HepG2 (cell line): ENCODE data around the gene BCL2L11. TPM values are rescaled to one million over a fixed set of nuclear protein-coding genes. Genes with fewer than 3 reads are reported as not detected.

Experiments
- ATAC-seq: fragments of 200-7000 bp; cut with Tn5 transposase; 3 replicates; pipeline ENCODE4 v1.9.1; 2020; ENCODE audit warnings: mild to moderate bottlenecking, moderate library complexity
- BruUV-seq: library from RNA; stranded (reverse); fragments of 400-500 nt; replicated peaks from 2 replicates; lab custom pipeline; 2021; lab: Mats Ljungman, UMichigan
- CTCF ChIA-PET: fragments of 300-600 bp; formaldehyde crosslinking; extraction: SDS; loops from one replicate; lab custom pipeline; 2021; ENCODE audit warnings: low total read pairs, inconsistent platforms, low intra/inter-chr PET ratio; lab: Yijun Ruan, JAX
- POLR2A ChIA-PET: fragments of 350-600 bp; sonication (Branson Sonifier 250); formaldehyde crosslinking; loops from one replicate; lab custom pipeline; 2020; ENCODE audit warnings: antibody characterized with exemption, inconsistent platforms; lab: Yijun Ruan, JAX
- DNase-seq: peaks from one replicate; pipeline ENCODE4 v3.0.0-alpha.2; 2015; ENCODE audit warnings: low spot score
- FAIRE-seq: peaks from 3 replicates; lab custom pipeline; 2011; peaks lifted over from hg19 to GRCh38; lab: Jason Lieb, UNC
- H2AFZ ChIP-seq: one replicate; pipeline ENCODE4 v1.6.1; 2011; ENCODE audit warnings: low read length, inconsistent platforms
- H3K27ac ChIP-seq: fragments of 300-600 bp; 3 replicates; pipeline ENCODE4 v1.8.0; 2011; ENCODE audit warnings: mixed run types, mild to moderate bottlenecking, mixed read lengths, low read length, inconsistent platforms; ENCODE audit not compliant: insufficient read depth; ENCODE audit errors: extremely low read length
- H3K27me3 ChIP-seq, 2 experiments: fragments of 200-600 bp in 1 of 2; 2 replicates in 1 of 2; 3 replicates in 1 of 2; pipeline versions ENCODE4 v1.6.0 to v1.8.0; 2011; ENCODE audit warnings: low read length in 2 of 2, mild to moderate bottlenecking in 2 of 2, moderate library complexity in 2 of 2, inconsistent platforms in 1 of 2; ENCODE audit not compliant: insufficient read depth in 2 of 2, control insufficient read depth in 1 of 2
- H3K36me3 ChIP-seq, 2 experiments: fragments of 200-600 bp in 1 of 2; replicated peaks in 1 of 2; 2 replicates in 1 of 2; 3 replicates in 1 of 2; pipeline versions ENCODE4 v1.5.1 to v1.8.0; 2011; ENCODE audit warnings: low read length in 2 of 2, inconsistent platforms in 1 of 2; ENCODE audit not compliant: insufficient read depth in 2 of 2, control insufficient read depth in 1 of 2
- H3K4me1 ChIP-seq: 2 replicates; pipeline ENCODE4 v1.5.1; 2012; ENCODE audit warnings: low read length, inconsistent platforms; ENCODE audit not compliant: insufficient read depth
- H3K4me2 ChIP-seq: 2 replicates; pipeline ENCODE4 v1.6.0; 2011; ENCODE audit warnings: low read depth, low read length, inconsistent platforms
- H3K4me3 ChIP-seq, 3 experiments: fragments of 200-600 bp in 1 of 3; sonication (generic), shearing (Covaris generic) in 1 of 3; replicated peaks in 1 of 3; 2 replicates each; pipeline ENCODE4 v1.5.1; 2011 to 2016; ENCODE audit warnings: low read length in 3 of 3, inconsistent platforms in 2 of 3, low read depth in 2 of 3, mild to moderate bottlenecking in 2 of 3, control low read depth in 1 of 3, mixed read lengths in 1 of 3; ENCODE audit not compliant: insufficient read depth in 1 of 3
- H3K79me2 ChIP-seq: one replicate; pipeline ENCODE4 v1.6.1; 2011; ENCODE audit warnings: low read length, inconsistent platforms; ENCODE audit not compliant: insufficient read depth
- H3K9ac ChIP-seq: 2 replicates; pipeline ENCODE4 v1.6.0; 2011; ENCODE audit warnings: mild to moderate bottlenecking, low read depth, low read length, inconsistent platforms; ENCODE audit not compliant: insufficient read depth
- H3K9me3 ChIP-seq: 2 replicates; pipeline ENCODE4 v1.5.1; 2012; ENCODE audit warnings: mild to moderate bottlenecking, low read length
- H4K20me1 ChIP-seq: 2 replicates; pipeline ENCODE4 v1.6.0; 2011; ENCODE audit warnings: inconsistent platforms, mild to moderate bottlenecking, low read length, moderate library complexity; ENCODE audit not compliant: insufficient read depth
- CREB1 ChIP-seq, 2 experiments: fragments of 450-650 bp in 1 of 2; IDR thresholded peaks; 2 replicates each; pipeline ENCODE4 v1.6.1; 2016 to 2017; ENCODE audit warnings: control low read depth in 1 of 2, mild to moderate bottlenecking in 1 of 2, missing compliant biosample characterization in 1 of 2, missing genetic modification characterization in 1 of 2
- ELF1 ChIP-seq: sonication (generic); formaldehyde crosslinking; IDR thresholded peaks from 2 replicates; pipeline ENCODE4 v1.4.0; 2020; ENCODE audit warnings: missing genetic modification reagents
- ELF3 ChIP-seq: IDR thresholded peaks from 2 replicates; pipeline ENCODE4 v1.6.1; 2016; ENCODE audit warnings: missing genetic modification reagents, missing compliant biosample characterization
- FOXA1 ChIP-seq, 2 experiments: fragments of 450-650 bp in 1 of 2; sonication (generic) in 1 of 2; formaldehyde crosslinking in 1 of 2; IDR thresholded peaks; 2 replicates each; pipeline versions ENCODE4 v1.4.0 to v1.6.1; 2016 to 2020; ENCODE audit warnings: missing genetic modification reagents in 1 of 2
- HNF4A ChIP-seq: sonication (generic); formaldehyde crosslinking; IDR thresholded peaks from 2 replicates; pipeline ENCODE4 v1.4.0; 2020; ENCODE audit warnings: missing genetic modification reagents
- KDM4B ChIP-seq: sonication (generic); formaldehyde crosslinking; IDR thresholded peaks from 2 replicates; pipeline ENCODE4 v1.4.0; 2020; ENCODE audit warnings: missing genetic modification reagents
- KLF11 ChIP-seq: IDR thresholded peaks from 2 replicates; pipeline ENCODE4 v1.6.1; 2016; ENCODE audit warnings: missing compliant biosample characterization
- MXD4 ChIP-seq: IDR thresholded peaks from 2 replicates; pipeline ENCODE4 v1.6.1; 2016; ENCODE audit warnings: mild to moderate bottlenecking, missing biosample characterization, missing genetic modification reagents
- PRPF4 ChIP-seq: fragments of 200-400 bp; formaldehyde crosslinking; IDR thresholded peaks from 2 replicates; pipeline ENCODE4 v1.6.1; 2016; ENCODE audit warnings: low read length, low read depth; ENCODE audit not compliant: poor library complexity, severe bottlenecking
- THYN1 ChIP-seq: sonication (generic); formaldehyde crosslinking; IDR thresholded peaks from 2 replicates; pipeline ENCODE4 v1.8.1; 2023; ENCODE audit warnings: low read depth, mild to moderate bottlenecking, moderate library complexity, missing genetic modification reagents, borderline replicate concordance
- WGBS: methylation state at CpG from one replicate; pipeline ENCODE4 v1.1.6; 2017; ENCODE audit warnings: low lambda C conversion rate; 5-methylcytosine and 5-hydroxymethylcytosine counted together
- in situ Hi-C: cut with HindIII; loops from 2 replicates; pipeline ENCODE4 v1.10.0; 2017; ENCODE audit warnings: low pct_unique_long_range_greater_than_20kb; ENCODE audit not compliant: extremely low pct_ligation_motif_present
- intact Hi-C: fragments of 100-400 bp; cut with micrococcal nuclease; formaldehyde crosslinking; loops from one replicate; pipeline ENCODE4 v1.10.0; 2022; ENCODE audit not compliant: unreplicated experiment
- polyA plus RNA-seq, 8 experiments: library from polyadenylated mRNA; depleted of rRNA in 3 of 8; stranded (reverse) in 7 of 8; unstranded in 1 of 8; fragments of >200 nt; fragmentation: Illumina TruSeq in 4 of 8; extraction: Trizol in 4 of 8; gene quantifications; 2 replicates each; pipeline versions ENCODE4 v1.2.1 to v1.2.3, GENCODE V29; 2011 to 2016; ENCODE audit warnings: low read depth in 4 of 8, missing spikeins in 1 of 8, mixed read lengths in 1 of 8; ENCODE audit not compliant: insufficient read depth in 1 of 8
- total RNA-seq, 5 experiments: library from RNA; depleted of rRNA; stranded (reverse); fragments of >200 nt; fragmentation: Illumina TruSeq; extraction: Trizol; gene quantifications; 2 replicates each; pipeline ENCODE4 v1.2.3, GENCODE V29; 2016; ENCODE audit warnings: low read depth in 1 of 5
- TF ChIP-seq, protein P1 (sequence below), 2 experiments: sonication (generic) in 1 of 2; formaldehyde crosslinking in 1 of 2; IDR thresholded peaks; 2 replicates each; pipeline versions ENCODE4 v1.4.0 to v1.6.1; 2018 to 2020; ENCODE audit warnings: missing genetic modification reagents in 2 of 2, borderline replicate concordance in 1 of 2, low read depth in 1 of 2, mild to moderate bottlenecking in 1 of 2, missing biosample characterization in 1 of 2
- TF ChIP-seq, protein P2 (sequence below): IDR thresholded peaks from 2 replicates; pipeline ENCODE4 v1.6.1; 2016; ENCODE audit warnings: low read depth, borderline replicate concordance
- TF ChIP-seq, protein P3 (sequence below): sonication (generic); formaldehyde crosslinking; IDR thresholded peaks from 2 replicates; pipeline ENCODE4 v1.5.1; 2020; ENCODE audit warnings: missing genetic modification reagents, mild to moderate bottlenecking, borderline replicate concordance
- TF ChIP-seq, protein P4 (sequence below): sonication (generic); formaldehyde crosslinking; IDR thresholded peaks from 2 replicates; pipeline ENCODE4 v1.5.0; 2020; ENCODE audit warnings: missing genetic modification reagents

Gene BCL2L11
- total and polyA plus RNA-seq, 2 of the 13 experiments (the other 11 are each of a cell fraction or from before 2014, with no cell fraction given), result 6.1 to 9.7 TPM

DNA sequence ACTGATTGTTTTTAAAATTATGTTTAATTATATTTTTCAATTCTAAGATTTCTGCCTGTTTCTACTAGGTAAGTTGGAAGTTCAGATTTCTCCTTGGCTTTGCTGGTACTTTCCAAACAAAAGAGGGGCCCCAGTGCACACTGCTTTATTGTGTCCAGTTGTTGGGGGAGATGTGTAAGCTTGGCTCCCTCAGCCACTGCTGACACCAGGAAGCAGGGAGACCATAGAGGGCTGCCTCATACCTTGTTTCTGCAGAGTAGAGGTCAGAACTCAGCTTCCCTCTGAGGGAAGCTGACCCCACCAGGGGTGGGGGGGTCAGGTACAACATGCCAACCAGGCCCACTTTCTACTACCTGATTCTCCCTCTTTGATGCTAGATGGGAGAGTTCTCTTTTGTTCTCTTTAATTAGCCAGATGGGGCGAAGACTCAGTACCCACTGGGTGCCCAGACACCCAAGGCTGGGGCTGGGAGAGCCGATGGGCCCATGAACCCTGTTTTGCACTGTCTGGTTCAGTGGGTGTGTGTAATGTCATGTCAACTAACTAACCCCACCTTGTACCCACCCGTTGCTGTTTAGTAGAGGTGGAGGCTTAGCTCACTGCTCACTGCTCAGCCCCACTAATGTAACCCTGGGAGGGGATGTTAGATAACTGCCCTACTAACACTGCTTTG lies 14.7 kb downstream of the BCL2L11 start:
- H4K20me1 ChIP-seq, result peaks cover 5% of the 10 kb centered on the region; the same call in 1 of the 2 replicates
- no peaks in the 10 kb centered on the region for H3K9me3 ChIP-seq
- CTCF ChIA-PET, result interaction anchor here (1.8 kb wide), 1 partner anchor 18 kb away, joined by 9 read pairs; no protein-coding TSS in a partner anchor
- DNase-seq (peak; percentile 59), FAIRE-seq (peak; percentile 34), ATAC-seq (peak; percentile 73)
- H3K36me3 ChIP-seq, result peaks cover 7 to 52% of the 10 kb centered on the region in 2 experiments; a peak in 4 of 5 replicates
- H3K4me1 ChIP-seq, result peaks cover 27% of the 10 kb centered on the region
- POLR2A ChIA-PET, result interaction anchor here (0.6 to 1.6 kb wide), 2 partner anchors 10 to 14 kb away, joined by 3 to 8 read pairs; partner anchors contain the start of gene BCL2L11
- intact Hi-C loops, result loop anchor here (2.0 kb wide), 1 partner anchor 19 kb away; no protein-coding TSS in a partner anchor
- peaks cover 83% of the 10 kb centered on the region for H3K79me2 ChIP-seq
- WGBS, result 100% methylated on average over 3 of the region's 3 CpGs
- no TSS peak for BruUV-seq
- in situ Hi-C loops, result no loop called here
- H2AFZ ChIP-seq, result no peak overlapping the region
- H3K4me3 ChIP-seq, result no peak overlapping the region
- peak overlapping the region; percentile 18; the same call in 1 of the 2 replicates for H3K4me2 ChIP-seq
- H3K27me3 ChIP-seq, result no peaks in the 10 kb centered on the region
- H3K27ac ChIP-seq, result peak overlapping the region; percentile 4
- H3K9ac ChIP-seq, result no peak overlapping the region
- no peak for TF ChIP-seq KLF11 (CRISPR knock-in tag)
- TF ChIP-seq ELF3, result 0 out of 2 replicates have a peak, but pooled peaks have one; percentile 40
- TF ChIP-seq ELF1, result peak; percentile 63
- TF ChIP-seq, protein P1, sequence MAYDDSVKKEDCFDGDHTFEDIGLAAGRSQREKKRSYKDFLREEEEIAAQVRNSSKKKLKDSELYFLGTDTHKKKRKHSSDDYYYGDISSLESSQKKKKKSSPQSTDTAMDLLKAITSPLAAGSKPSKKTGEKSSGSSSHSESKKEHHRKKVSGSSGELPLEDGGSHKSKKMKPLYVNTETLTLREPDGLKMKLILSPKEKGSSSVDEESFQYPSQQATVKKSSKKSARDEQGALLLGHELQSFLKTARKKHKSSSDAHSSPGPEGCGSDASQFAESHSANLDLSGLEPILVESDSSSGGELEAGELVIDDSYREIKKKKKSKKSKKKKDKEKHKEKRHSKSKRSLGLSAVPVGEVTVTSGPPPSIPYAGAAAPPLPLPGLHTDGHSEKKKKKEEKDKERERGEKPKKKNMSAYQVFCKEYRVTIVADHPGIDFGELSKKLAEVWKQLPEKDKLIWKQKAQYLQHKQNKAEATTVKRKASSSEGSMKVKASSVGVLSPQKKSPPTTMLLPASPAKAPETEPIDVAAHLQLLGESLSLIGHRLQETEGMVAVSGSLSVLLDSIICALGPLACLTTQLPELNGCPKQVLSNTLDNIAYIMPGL (CRISPR knock-in tag; IDR thresholded peaks at IDR 0.05; ENCODE audit: borderline replicate concordance in 1 of 2, low read depth in 1 of 2), result 0 out of 4 replicates have a peak, but pooled peaks of 1 of the 2 experiments have one; percentile 23
- TF ChIP-seq CREB1 (IDR thresholded peaks at IDR 0.05), result no peak
- no peak for TF ChIP-seq CREB1 (CRISPR knock-in tag; IDR thresholded peaks at IDR 0.05)
- TF ChIP-seq MXD4, result no peak
- 0 out of 2 replicates have a peak, but pooled peaks have one; percentile 51 for TF ChIP-seq THYN1 (CRISPR knock-in tag)
- TF ChIP-seq FOXA1 (IDR thresholded peaks at IDR 0.05), result no peak
- no peak for TF ChIP-seq FOXA1 (CRISPR knock-in tag; IDR thresholded peaks at IDR 0.05)
- no peak for TF ChIP-seq PRPF4
- no peak for TF ChIP-seq KDM4B
- TF ChIP-seq, protein P2, sequence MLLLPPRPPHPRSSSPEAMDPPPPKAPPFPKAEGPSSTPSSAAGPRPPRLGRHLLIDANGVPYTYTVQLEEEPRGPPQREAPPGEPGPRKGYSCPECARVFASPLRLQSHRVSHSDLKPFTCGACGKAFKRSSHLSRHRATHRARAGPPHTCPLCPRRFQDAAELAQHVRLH (CRISPR knock-in tag), result no peak
- TF ChIP-seq, protein P3, sequence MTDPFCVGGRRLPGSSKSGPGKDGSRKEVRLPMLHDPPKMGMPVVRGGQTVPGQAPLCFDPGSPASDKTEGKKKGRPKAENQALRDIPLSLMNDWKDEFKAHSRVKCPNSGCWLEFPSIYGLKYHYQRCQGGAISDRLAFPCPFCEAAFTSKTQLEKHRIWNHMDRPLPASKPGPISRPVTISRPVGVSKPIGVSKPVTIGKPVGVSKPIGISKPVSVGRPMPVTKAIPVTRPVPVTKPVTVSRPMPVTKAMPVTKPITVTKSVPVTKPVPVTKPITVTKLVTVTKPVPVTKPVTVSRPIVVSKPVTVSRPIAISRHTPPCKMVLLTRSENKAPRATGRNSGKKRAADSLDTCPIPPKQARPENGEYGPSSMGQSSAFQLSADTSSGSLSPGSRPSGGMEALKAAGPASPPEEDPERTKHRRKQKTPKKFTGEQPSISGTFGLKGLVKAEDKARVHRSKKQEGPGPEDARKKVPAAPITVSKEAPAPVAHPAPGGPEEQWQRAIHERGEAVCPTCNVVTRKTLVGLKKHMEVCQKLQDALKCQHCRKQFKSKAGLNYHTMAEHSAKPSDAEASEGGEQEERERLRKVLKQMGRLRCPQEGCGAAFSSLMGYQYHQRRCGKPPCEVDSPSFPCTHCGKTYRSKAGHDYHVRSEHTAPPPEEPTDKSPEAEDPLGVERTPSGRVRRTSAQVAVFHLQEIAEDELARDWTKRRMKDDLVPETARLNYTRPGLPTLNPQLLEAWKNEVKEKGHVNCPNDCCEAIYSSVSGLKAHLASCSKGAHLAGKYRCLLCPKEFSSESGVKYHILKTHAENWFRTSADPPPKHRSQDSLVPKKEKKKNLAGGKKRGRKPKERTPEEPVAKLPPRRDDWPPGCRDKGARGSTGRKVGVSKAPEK (CRISPR knock-in tag), result no peak
- TF ChIP-seq, protein P4, sequence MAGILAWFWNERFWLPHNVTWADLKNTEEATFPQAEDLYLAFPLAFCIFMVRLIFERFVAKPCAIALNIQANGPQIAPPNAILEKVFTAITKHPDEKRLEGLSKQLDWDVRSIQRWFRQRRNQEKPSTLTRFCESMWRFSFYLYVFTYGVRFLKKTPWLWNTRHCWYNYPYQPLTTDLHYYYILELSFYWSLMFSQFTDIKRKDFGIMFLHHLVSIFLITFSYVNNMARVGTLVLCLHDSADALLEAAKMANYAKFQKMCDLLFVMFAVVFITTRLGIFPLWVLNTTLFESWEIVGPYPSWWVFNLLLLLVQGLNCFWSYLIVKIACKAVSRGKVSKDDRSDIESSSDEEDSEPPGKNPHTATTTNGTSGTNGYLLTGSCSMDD (CRISPR knock-in tag), result no peak
- 0 out of 2 replicates have a peak, but pooled peaks have one; percentile 14 for TF ChIP-seq HNF4A (CRISPR knock-in tag)
